HG02973 (cell line): Measurements from ENCODE around the gene ANO10.
"Not testable (repeated sequence)": the region's sequence is repeated elsewhere in the genome, so short reads cannot be mapped to it uniquely, and the experiment has no call there.

Experiments used
- ATAC-seq: cut with Tn5 transposase; IDR thresholded peaks from one replicate; pipeline ENCODE4 v1.9.1; 2021; ENCODE audit warnings: moderate library complexity; ENCODE audit not compliant: unreplicated experiment

The ANO10 gene

GRCh38 chr3:43629741-43630140, 7.9 kb upstream of the ANO10 start:
- no peak for ATAC-seq

- ATAC-seq = no peak
Observed at GRCh38 chr3:43629257-43629656, 7.4 kb upstream of the ANO10 start.

GRCh38 chr3:43627360-43627759, 5.5 kb upstream of the ANO10 start:
- no peak for ATAC-seq

GRCh38 chr3:43624619-43625305, 3.0 kb upstream of the ANO10 start:
- ATAC-seq = no peak

- no peak for ATAC-seq
Observed at GRCh38 chr3:43620831-43621655, 768 bp downstream of the ANO10 start.

- no peak for ATAC-seq
Observed at GRCh38 chr3:43619588-43619987, 2.2 kb downstream of the ANO10 start.

- no peak for ATAC-seq
Observed at GRCh38 chr3:43618142-43618541, 3.7 kb downstream of the ANO10 start.

- no peak for ATAC-seq
Observed at GRCh38 chr3:43616034-43616433, 5.8 kb downstream of the ANO10 start.

GRCh38 chr3:43615133-43615532, 6.7 kb downstream of the ANO10 start:
- ATAC-seq = no peak

- ATAC-seq = no peak
Observed at GRCh38 chr3:43613976-43614375, 7.8 kb downstream of the ANO10 start.

- no peak for ATAC-seq
Observed at GRCh38 chr3:43612419-43612818, 9.4 kb downstream of the ANO10 start.

GRCh38 chr3:43609406-43609805, 12.4 kb downstream of the ANO10 start:
- ATAC-seq = no peak

GRCh38 chr3:43608751-43609150, 13.1 kb downstream of the ANO10 start:
- no peak for ATAC-seq

GRCh38 chr3:43606284-43606683, 15.5 kb downstream of the ANO10 start:
- ATAC-seq = no peak

- not testable (repeated sequence) for ATAC-seq
Observed at GRCh38 chr3:43599959-43600358, 21.9 kb downstream of the ANO10 start.

- no peak for ATAC-seq
Observed at GRCh38 chr3:43597961-43598360, 23.9 kb downstream of the ANO10 start.

GRCh38 chr3:43596178-43596577, 25.6 kb downstream of the ANO10 start:
- not testable (repeated sequence) for ATAC-seq

GRCh38 chr3:43595280-43595679, 26.5 kb downstream of the ANO10 start:
- ATAC-seq = not testable (repeated sequence)

- ATAC-seq = not testable (repeated sequence)
Observed at GRCh38 chr3:43593588-43593987, 28.2 kb downstream of the ANO10 start.

GRCh38 chr3:43591866-43592265, 29.9 kb downstream of the ANO10 start:
- ATAC-seq = not testable (repeated sequence)

GRCh38 chr3:43587303-43587702, 34.5 kb downstream of the ANO10 start:
- no peak for ATAC-seq
